GM12874 (cell line): Measurements from ENCODE around the gene ISYNA1.

Source experiments
- TF ChIP-seq, protein P1 (sequence below): IDR thresholded peaks from 2 replicates; pipeline ENCODE4 v1.5.1; 2011; ENCODE audit warnings: low read depth, mild to moderate bottlenecking, control low read depth, low read length, moderate library complexity; ENCODE audit not compliant: insufficient read depth

The ISYNA1 gene

DNA sequence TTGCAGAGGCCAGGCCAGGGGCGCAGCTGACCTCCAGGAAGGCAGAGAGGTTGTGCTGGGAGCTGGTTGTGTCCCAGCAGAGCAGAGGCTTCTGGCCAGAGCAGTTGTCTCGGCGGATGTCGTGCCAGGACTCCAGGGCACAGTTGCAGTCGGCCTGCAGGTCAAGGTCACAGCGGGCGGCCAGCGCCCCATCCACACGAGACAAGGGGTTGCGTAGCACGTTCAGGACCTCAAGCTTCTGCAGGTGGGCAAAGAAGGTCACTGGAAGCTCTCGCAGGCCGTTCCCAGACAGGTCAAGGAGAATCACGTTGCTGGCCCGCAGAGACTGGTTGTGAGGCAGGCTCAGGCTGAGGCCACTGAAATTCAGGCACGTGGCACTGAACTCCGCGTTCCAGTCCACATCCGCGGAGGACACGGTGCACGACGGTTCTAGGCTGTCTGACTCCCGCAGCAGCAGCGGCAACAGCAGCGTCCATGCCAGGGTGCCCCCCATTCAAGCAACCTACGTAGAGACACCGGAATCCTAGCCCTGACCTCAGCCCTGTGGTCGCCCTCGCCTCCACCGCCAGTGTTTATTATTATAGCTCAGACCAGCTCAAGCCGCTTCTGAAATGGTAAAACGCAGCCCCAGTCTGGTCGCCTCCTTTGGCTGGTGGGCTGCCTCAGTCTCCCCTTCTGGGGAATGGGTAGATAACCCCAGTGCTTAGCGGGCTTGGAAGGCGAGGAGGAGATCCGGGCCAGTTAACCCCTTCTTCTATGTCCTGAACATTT, 41.3 kb downstream of the ISYNA1 start:
- TF ChIP-seq, protein P1, sequence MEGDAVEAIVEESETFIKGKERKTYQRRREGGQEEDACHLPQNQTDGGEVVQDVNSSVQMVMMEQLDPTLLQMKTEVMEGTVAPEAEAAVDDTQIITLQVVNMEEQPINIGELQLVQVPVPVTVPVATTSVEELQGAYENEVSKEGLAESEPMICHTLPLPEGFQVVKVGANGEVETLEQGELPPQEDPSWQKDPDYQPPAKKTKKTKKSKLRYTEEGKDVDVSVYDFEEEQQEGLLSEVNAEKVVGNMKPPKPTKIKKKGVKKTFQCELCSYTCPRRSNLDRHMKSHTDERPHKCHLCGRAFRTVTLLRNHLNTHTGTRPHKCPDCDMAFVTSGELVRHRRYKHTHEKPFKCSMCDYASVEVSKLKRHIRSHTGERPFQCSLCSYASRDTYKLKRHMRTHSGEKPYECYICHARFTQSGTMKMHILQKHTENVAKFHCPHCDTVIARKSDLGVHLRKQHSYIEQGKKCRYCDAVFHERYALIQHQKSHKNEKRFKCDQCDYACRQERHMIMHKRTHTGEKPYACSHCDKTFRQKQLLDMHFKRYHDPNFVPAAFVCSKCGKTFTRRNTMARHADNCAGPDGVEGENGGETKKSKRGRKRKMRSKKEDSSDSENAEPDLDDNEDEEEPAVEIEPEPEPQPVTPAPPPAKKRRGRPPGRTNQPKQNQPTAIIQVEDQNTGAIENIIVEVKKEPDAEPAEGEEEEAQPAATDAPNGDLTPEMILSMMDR: no peak

DNA sequence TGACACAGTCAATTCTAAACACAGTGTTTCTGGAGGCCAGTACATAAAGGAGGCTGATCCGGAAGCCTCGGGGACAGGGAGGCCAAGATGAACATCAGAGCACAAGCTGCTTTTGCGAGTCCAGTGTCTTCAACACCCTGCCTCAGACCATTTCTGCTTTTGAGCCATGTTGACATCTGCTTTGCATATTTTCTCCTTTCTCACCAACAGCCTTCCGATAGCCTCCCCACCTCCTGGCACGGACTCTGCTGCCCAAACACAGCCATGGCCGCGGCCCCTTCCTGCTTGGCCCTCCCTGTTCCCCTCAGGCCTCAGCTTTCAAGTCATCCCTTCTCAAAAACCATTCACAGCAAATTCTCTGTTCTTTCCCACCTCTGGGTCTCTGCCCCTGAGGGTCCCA, 44.1 kb downstream of the ISYNA1 start:
- TF ChIP-seq, protein P1: no peak

DNA sequence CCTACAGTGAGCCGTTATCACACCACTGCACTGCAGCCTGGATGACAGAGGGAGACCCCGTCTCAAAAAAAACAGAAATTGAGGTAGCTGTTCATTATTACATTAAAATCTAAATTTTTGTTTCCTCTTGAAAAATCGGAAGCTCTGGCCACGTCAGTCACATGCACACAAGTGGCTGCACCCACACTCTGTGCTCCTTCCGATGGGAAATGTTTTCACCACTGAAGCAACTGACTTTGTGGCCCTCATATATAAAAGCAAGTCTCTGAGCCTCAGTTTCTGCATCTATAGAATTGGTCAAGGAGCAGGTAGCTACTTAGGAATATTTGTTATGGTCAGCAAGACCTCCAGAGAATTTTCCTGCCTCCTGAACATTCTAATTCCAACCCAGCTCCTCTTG, 45.0 kb downstream of the ISYNA1 start:
- TF ChIP-seq, protein P1: no peak

DNA sequence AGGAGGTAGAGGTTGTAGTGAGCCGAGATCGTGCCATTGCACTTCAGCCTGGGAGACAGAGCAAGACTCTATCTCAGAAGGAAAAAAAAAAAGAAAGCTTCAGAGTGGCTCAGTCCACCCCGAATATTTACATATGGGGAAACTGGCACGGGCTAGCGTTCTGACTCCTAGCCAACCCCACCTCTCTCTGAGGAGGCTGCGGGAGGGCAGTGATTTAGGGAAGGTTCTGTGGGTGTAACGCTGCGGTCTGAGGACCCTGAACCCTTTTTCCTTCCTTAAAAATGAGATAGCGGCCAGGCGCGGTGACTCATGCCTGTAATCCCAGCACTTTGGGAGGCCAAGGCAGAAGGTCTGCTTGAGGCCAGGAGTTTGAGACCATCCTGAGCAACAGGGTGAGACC, 45.5 kb downstream of the ISYNA1 start:
- TF ChIP-seq, protein P1: no peak

DNA sequence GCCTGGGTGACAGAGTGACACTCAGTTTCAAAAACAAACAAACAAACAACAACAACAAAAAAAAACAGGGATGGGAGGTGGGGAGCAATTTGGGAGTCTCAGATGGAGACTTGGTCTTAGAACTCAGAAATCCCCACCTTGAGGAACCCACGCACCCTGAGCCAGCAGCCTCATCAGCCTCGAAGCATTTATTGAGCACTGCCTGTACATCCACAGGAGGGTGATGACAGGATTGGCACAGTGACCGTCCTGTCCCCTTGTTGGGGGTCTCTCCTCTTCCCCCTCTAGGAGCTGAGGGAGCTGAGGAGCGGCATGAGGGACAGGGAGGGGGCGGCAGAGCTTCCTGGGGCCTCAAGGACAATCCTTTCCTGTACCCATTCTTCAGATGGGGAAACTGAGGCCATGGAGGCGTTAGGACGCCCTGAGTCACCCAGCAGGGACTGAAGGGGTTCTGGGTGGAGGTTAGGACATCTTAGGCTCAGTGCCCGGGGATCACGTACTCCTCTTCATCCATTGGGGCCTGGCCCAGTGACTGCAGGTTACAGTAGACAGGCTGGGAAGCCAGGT, 46.3 kb downstream of the ISYNA1 start:
- TF ChIP-seq, protein P1: no peak

DNA sequence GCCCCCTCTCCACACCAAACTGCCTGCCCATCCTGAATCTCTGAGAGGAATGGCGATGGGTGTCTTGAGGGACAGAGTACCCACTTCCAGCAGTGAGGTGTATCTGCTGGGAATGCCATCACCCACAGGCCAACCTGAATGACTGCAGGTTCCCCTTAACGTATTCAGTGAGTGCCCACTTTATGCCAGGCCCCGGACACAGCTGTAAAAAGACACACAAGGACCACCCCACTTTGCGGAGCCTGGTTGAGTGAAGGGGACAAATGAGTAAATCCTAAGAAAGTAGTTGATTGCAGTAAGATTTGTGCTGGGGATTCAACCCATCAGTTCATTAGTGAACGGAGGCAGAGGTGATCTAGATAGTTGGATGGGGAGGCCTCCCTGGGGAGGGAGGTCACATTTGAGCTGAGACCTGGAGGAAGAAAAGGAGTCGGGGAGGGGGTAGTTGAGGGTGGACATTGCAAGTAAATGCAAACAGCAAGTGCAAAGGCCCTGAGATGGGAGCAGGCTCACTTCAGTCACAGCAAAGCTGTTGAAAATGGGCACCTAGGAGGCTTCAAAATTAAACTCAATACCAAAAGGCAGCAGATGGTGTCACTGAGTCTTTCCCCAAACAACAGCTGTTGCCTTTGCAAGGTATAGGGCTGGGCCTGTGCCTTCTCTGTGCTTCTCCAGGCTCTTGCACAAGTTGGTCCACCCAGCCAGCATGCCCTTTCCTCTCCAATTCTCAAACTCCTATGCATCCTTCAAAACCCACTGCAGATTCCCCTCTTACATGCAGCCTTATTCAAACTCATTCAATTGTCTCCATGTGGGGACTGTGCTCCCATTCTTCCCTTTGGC, 47.6 kb downstream of the ISYNA1 start:
- TF ChIP-seq, protein P1: no peak

DNA sequence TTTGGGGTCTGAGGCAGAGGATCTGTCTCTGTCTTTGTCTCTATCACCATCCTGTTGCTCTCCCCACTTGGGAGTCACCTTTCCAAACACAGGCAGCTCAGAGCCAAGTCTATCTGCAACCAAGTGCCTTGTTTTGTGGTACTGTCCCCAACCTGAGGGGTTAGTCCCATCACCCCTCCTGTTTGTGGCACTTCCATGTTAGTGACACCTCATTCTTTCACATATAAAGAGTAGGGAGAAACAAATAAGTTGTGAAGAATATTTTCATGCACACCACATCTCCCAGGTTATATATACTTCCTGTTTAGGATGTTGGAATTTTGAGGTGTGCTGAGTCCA, 48.2 kb downstream of the ISYNA1 start:
- TF ChIP-seq, protein P1: no peak
